K562 (cell line): ENCODE measurements around the gene RELL2. TPM values are rescaled to one million over a fixed set of nuclear protein-coding genes. Genes with fewer than 3 reads are reported as not detected.

ENCODE experiments used
- ATAC-seq: fragments of 200-7000 bp; cut with Tn5 transposase; 3 replicates; pipeline ENCODE4 v1.9.1; 2020; ENCODE audit warnings: moderate library complexity
- BruUV-seq: library from RNA; stranded (reverse); fragments of 400-500 nt; replicated peaks from 2 replicates; lab custom pipeline; 2021; lab: Mats Ljungman, UMichigan
- CTCF ChIA-PET: fragments of 300-600 bp; formaldehyde crosslinking; extraction: SDS; loops from one replicate; lab custom pipeline; 2021; ENCODE audit warnings: low intra/inter-chr PET ratio; lab: Yijun Ruan, JAX
- POLR2A ChIA-PET: fragments of 300-600, 350-650 bp; sonication (Branson Sonifier 250); formaldehyde crosslinking; extraction: SDS; loops from one replicate; lab custom pipeline; 2021; ENCODE audit warnings: antibody characterized with exemption, inconsistent platforms; lab: Yijun Ruan, JAX
- DNase-seq, 4 experiments: peaks; one replicate each; pipeline versions ENCODE4 v3.0.0 to v3.0.0-alpha.2; 2011 to 2018; ENCODE audit warnings: low spot score in 3 of 4, mixed read lengths in 3 of 4; ENCODE audit errors: extremely low read depth in 1 of 4
- FAIRE-seq: peaks from 2 replicates; lab custom pipeline; 2011; peaks lifted over from hg19 to GRCh38; lab: Jason Lieb, UNC
- H2AFZ ChIP-seq: 2 replicates; pipeline ENCODE4 v1.6.0; 2011; ENCODE audit warnings: low read depth, low read length, control low read depth, inconsistent platforms
- H3K27ac ChIP-seq: fragments of 200-600 bp; 3 replicates; pipeline ENCODE4 v1.8.0; 2011; ENCODE audit warnings: low read depth, mild to moderate bottlenecking, control low read depth, inconsistent platforms, low read length, moderate library complexity, mixed read lengths; ENCODE audit errors: extremely low read depth
- H3K27me3 ChIP-seq, 2 experiments: fragments of 300-600 bp in 1 of 2; 2 replicates in 1 of 2; 3 replicates in 1 of 2; pipeline versions ENCODE4 v1.6.0 to v1.8.0; 2011; ENCODE audit warnings: inconsistent platforms in 2 of 2, low read length in 2 of 2, mild to moderate bottlenecking in 1 of 2, mixed read lengths in 1 of 2, moderate library complexity in 1 of 2; ENCODE audit not compliant: control insufficient read depth in 2 of 2, insufficient read depth in 2 of 2
- H3K36me3 ChIP-seq: fragments of 300-600 bp; 3 replicates; pipeline ENCODE4 v1.8.0; 2011; ENCODE audit warnings: mild to moderate bottlenecking, low read length, inconsistent platforms; ENCODE audit not compliant: control insufficient read depth, insufficient read depth
- H3K4me1 ChIP-seq, 2 experiments: fragments of 200-600 bp in 1 of 2; replicated peaks in 1 of 2; 2 replicates in 1 of 2; 3 replicates in 1 of 2; pipeline versions ENCODE4 v1.5.1 to v1.8.0; 2011; ENCODE audit warnings: inconsistent platforms in 2 of 2, low read length in 2 of 2, mild to moderate bottlenecking in 1 of 2, mixed read lengths in 1 of 2, moderate library complexity in 1 of 2; ENCODE audit not compliant: control insufficient read depth in 2 of 2, insufficient read depth in 2 of 2
- H3K4me2 ChIP-seq: 2 replicates; pipeline ENCODE4 v1.6.1; 2011; ENCODE audit warnings: low read length, control low read depth, inconsistent platforms, mixed read lengths; ENCODE audit not compliant: insufficient read depth
- H3K4me3 ChIP-seq: fragments of 200-600 bp; sonication (generic), shearing (Covaris generic); 2 replicates; pipeline ENCODE4 v1.5.1; 2016; ENCODE audit warnings: control low read depth, inconsistent platforms
- H3K79me2 ChIP-seq: fragments of 200-600 bp; 3 replicates; pipeline ENCODE4 v1.8.0; 2011; ENCODE audit warnings: low read length, inconsistent platforms; ENCODE audit not compliant: control insufficient read depth, insufficient read depth
- H3K9ac ChIP-seq, 2 experiments: 2 replicates each; pipeline versions ENCODE4 v1.6.0 to v1.6.1; 2011; ENCODE audit warnings: low read depth in 2 of 2, low read length in 2 of 2, control low read depth in 1 of 2, inconsistent platforms in 1 of 2, mild to moderate bottlenecking in 1 of 2, mixed read lengths in 1 of 2; ENCODE audit not compliant: insufficient read depth in 1 of 2
- H3K9me1 ChIP-seq: one replicate; pipeline ENCODE4 v1.6.0; 2011; ENCODE audit warnings: inconsistent platforms, mild to moderate bottlenecking, low read length, moderate library complexity; ENCODE audit not compliant: control insufficient read depth, insufficient read depth
- H3K9me3 ChIP-seq: replicated peaks from 2 replicates; pipeline ENCODE4 v1.5.1; 2011; ENCODE audit warnings: low read depth, low read length, inconsistent platforms; ENCODE audit not compliant: control insufficient read depth, insufficient read depth
- H4K20me1 ChIP-seq: replicated peaks from 2 replicates; pipeline ENCODE4 v1.6.1; 2011; ENCODE audit warnings: low read length, inconsistent platforms, mixed read lengths; ENCODE audit not compliant: control insufficient read depth, insufficient read depth
- CHD2 ChIP-seq: IDR thresholded peaks from 2 replicates; pipeline ENCODE4 v1.6.1; 2011; ENCODE audit warnings: low read depth, low read length
- CREB1 ChIP-seq, 2 experiments: sonication (generic) in 1 of 2; formaldehyde crosslinking in 1 of 2; IDR thresholded peaks; 2 replicates each; pipeline versions ENCODE4 v1.6.1 to v1.8.0; 2012 to 2022; ENCODE audit warnings: inconsistent platforms in 1 of 2, mild to moderate bottlenecking in 1 of 2, missing genetic modification reagents in 1 of 2, moderate library complexity in 1 of 2
- HDAC3 ChIP-seq: fragments of 450-650 bp; IDR thresholded peaks from 2 replicates; pipeline ENCODE4 v1.6.1; 2018; ENCODE audit warnings: borderline replicate concordance, mild to moderate bottlenecking, moderate library complexity; ENCODE audit not compliant: partially characterized antibody
- HNRNPLL ChIP-seq: fragments of 200-400 bp; formaldehyde crosslinking; IDR thresholded peaks from 2 replicates; pipeline ENCODE4 v1.6.1; 2017; ENCODE audit warnings: low read length, low read depth, mild to moderate bottlenecking; ENCODE audit not compliant: poor library complexity, severe bottlenecking
- RBM22 ChIP-seq: fragments of 200-400 bp; formaldehyde crosslinking; IDR thresholded peaks from 2 replicates; pipeline ENCODE4 v1.6.1; 2018; ENCODE audit warnings: low read length, low read depth; ENCODE audit not compliant: poor library complexity, severe bottlenecking
- RUNX1 ChIP-seq: sonication (generic); IDR thresholded peaks from 2 replicates; pipeline ENCODE4 v1.6.1; 2016; ENCODE audit warnings: antibody characterized with exemption, low read depth
- SETDB1 ChIP-seq: IDR thresholded peaks from one replicate; pipeline ENCODE4 v1.6.1; 2012; ENCODE audit warnings: low read length, control low read depth, inconsistent platforms
- SREBF2 ChIP-seq: sonication (generic); formaldehyde crosslinking; IDR thresholded peaks from 2 replicates; pipeline ENCODE4 v1.4.0; 2020; ENCODE audit warnings: mild to moderate bottlenecking, missing genetic modification reagents
- U2AF1 ChIP-seq: fragments of 200-400 bp; formaldehyde crosslinking; optimal IDR thresholded peaks from 2 replicates; pipeline ENCODE3; 2017; ENCODE audit warnings: mild to moderate bottlenecking, low read depth, low read length, moderate library complexity
- ZKSCAN1 ChIP-seq: fragments of 150-350 bp; IDR thresholded peaks from 2 replicates; pipeline ENCODE4 v1.6.1; 2016; ENCODE audit warnings: low read depth, low read length
- ZNF165 ChIP-seq: fragments of 250-450 bp; sonication (Bioruptor Pico); IDR thresholded peaks from 2 replicates; pipeline ENCODE4 v1.4.0; 2020; ENCODE audit warnings: borderline replicate concordance
- ZNF347 ChIP-seq: fragments of 450-650 bp; formaldehyde crosslinking; IDR thresholded peaks from 2 replicates; pipeline ENCODE4 v1.4.0; 2020; ENCODE audit warnings: low read depth, mild to moderate bottlenecking, moderate library complexity
- ZNF444 ChIP-seq: fragments of 250-450 bp; sonication (Bioruptor Pico); IDR thresholded peaks from 2 replicates; pipeline ENCODE4 v1.4.0; 2020; ENCODE audit warnings: mild to moderate bottlenecking, moderate library complexity
- ZNF57 ChIP-seq: fragments of 450-650 bp; formaldehyde crosslinking; IDR thresholded peaks from 2 replicates; pipeline ENCODE4 v1.4.0; 2020; ENCODE audit warnings: mild to moderate bottlenecking, moderate library complexity
- ZNF644 ChIP-seq: fragments of 200-800 bp; sonication (Bioruptor generic); IDR thresholded peaks from 2 replicates; pipeline ENCODE4 v1.6.1; 2016; ENCODE audit warnings: low read depth, missing genetic modification characterization, missing compliant biosample characterization
- ZNF830 ChIP-seq: fragments of 250-450 bp; sonication (Bioruptor Pico); IDR thresholded peaks from 2 replicates; pipeline ENCODE4 v1.5.0; 2021; ENCODE audit warnings: mild to moderate bottlenecking
- WGBS: fragments of 100-300 bp; shearing (Covaris generic); methylation state at CpG from one replicate; pipeline ENCODE4 v1.1.6; 2016; ENCODE audit warnings: low coverage, mixed read lengths; ENCODE audit not compliant: insufficient coverage; ENCODE audit errors: missing lambda C conversion rate; 5-methylcytosine and 5-hydroxymethylcytosine counted together
- in situ Hi-C: fragments of 300-500 bp; cut with MboI; formaldehyde crosslinking; loops from 4 replicates; pipeline ENCODE4 v1.15.0; 2018; ENCODE audit warnings: inconsistent platforms, mixed read lengths
- intact Hi-C: fragments of 100-400 bp; cut with micrococcal nuclease; formaldehyde crosslinking; loops from 2 replicates; pipeline ENCODE4 v1.14.2; 2022
- polyA plus RNA-seq, 8 experiments: library from polyadenylated mRNA; depleted of rRNA in 4 of 8; stranded (reverse) in 5 of 8; unstranded in 3 of 8; fragments of >200 nt; fragmentation: Nextera tagmentation in 2 of 8; fragmentation: Illumina TruSeq in 1 of 8; extraction: Ambion mirVana in 2 of 8; extraction: Trizol in 1 of 8; gene quantifications; 2 replicates each; pipeline versions ENCODE4 v1.2.1 to v1.2.3, GENCODE V29; 2011 to 2014; ENCODE audit warnings: inconsistent platforms in 1 of 8, missing spikeins in 1 of 8
- total RNA-seq, 7 experiments: library from RNA; depleted of rRNA in 6 of 7; stranded (reverse); fragments of >200 nt in 6 of 7; fragmentation: Illumina TruSeq in 2 of 7; extraction: Trizol in 2 of 7; gene quantifications; 2 replicates each; pipeline versions ENCODE4 v1.2.1 to v1.2.3, GENCODE V29; 2011 to 2021; ENCODE audit warnings: low replicate concordance in 1 of 7
- TF ChIP-seq, protein P1 (sequence below): fragments of 450-650 bp; conservative IDR thresholded peaks from 2 replicates; pipeline ENCODE4 v1.6.1; 2016; ENCODE audit warnings: missing genetic modification characterization, low read depth, mild to moderate bottlenecking, missing compliant biosample characterization, moderate library complexity

Gene RELL2
- total and polyA plus RNA-seq, 9 of the 15 experiments (the other 6 are each of a cell fraction or from before 2014, with no cell fraction given) = 0.06 to 36.0 (median 14.3) TPM

DNA sequence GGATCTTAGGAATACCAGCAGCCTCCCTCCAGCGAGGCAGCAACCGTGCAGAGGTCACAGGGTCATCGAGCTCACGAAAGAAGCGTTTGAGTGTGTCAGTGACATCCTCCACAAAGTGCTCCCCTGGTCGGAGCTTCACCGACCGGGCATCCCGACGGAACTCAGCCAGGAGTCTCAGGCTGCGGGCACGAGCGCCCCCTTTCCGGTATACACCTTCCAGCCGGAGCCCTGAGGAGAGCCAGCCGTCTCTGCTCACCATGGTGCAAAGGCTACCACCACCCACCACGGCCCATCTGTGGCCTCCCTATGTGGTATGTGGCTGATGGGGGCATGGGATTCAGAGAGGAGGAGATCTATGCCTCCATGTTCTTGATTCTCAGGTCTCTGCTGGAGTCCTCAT, 25.2 kb downstream of the RELL2 start:
- FAIRE-seq = no peak
- ChIA-PET POLR2A (interaction anchor here (0.7 kb wide), 1 partner anchor 10 kb away, joined by 3 read pairs; no protein-coding TSS in a partner anchor), CTCF (no interaction called here)
- no peak for ATAC-seq
- peaks cover 5% of the 10 kb centered on the region for H3K9me1 ChIP-seq
- no TSS peak for BruUV-seq
- no peak overlapping the region for H3K9ac ChIP-seq
- H2AFZ ChIP-seq = no peak overlapping the region
- TF ChIP-seq HNRNPLL (no peak), RUNX1 (no peak), HDAC3 (no peak), RBM22 (no peak), ZNF165 (no peak), ZNF347 (CRISPR knock-in tag) (no peak), U2AF1 (no peak), CHD2 (no peak), ZNF57 (no peak), ZKSCAN1 (no peak), ZNF830 (CRISPR knock-in tag) (no peak), SETDB1 (no peak), ZNF444 (no peak), SREBF2 (CRISPR knock-in tag) (no peak), CREB1 (IDR thresholded peaks at IDR 0.05) (no peak), CREB1 (CRISPR knock-in tag; IDR thresholded peaks at IDR 0.05) (no peak), ZNF644 (tag) (no peak)
- TF ChIP-seq, protein P1, sequence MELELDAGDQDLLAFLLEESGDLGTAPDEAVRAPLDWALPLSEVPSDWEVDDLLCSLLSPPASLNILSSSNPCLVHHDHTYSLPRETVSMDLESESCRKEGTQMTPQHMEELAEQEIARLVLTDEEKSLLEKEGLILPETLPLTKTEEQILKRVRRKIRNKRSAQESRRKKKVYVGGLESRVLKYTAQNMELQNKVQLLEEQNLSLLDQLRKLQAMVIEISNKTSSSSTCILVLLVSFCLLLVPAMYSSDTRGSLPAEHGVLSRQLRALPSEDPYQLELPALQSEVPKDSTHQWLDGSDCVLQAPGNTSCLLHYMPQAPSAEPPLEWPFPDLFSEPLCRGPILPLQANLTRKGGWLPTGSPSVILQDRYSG (tag) = no peak
- no peaks in the 10 kb centered on the region for H3K79me2 ChIP-seq
- no peak overlapping the region for H3K4me3 ChIP-seq
- no peaks in the 10 kb centered on the region for H3K27me3 ChIP-seq
- DNase-seq = no peak
- H3K4me1 ChIP-seq = peaks cover 5 to 12% of the 10 kb centered on the region in 2 experiments; a peak in 4 of 5 replicates
- H3K4me2 ChIP-seq = no peak overlapping the region
- intact Hi-C loops = loop anchor here (10.0 kb wide), 2 partner anchors 303 to 483 kb away; partner anchors contain the start of gene RNF14
- in situ Hi-C loops = no loop called here
- WGBS = 66% methylated on average over 14 of the region's 17 CpGs
- H3K27ac ChIP-seq = no peak overlapping the region
- H3K9me3 ChIP-seq = no peaks in the 10 kb centered on the region
- H3K36me3 ChIP-seq = peaks cover 6% of the 10 kb centered on the region; the same call in 1 of the 3 replicates
- H4K20me1 ChIP-seq = no peaks in the 10 kb centered on the region
